GM19328 (cell line): ENCODE measurements around the gene RGS1.
A peak's percentile ranks its signal among the peaks of the same experiment; 100 is the strongest.
"Not testable (repeated sequence)": the region's sequence is repeated elsewhere in the genome, so short reads cannot be mapped to it uniquely, and the experiment has no call there.

Source experiments
- ATAC-seq: cut with Tn5 transposase; IDR thresholded peaks from one replicate; pipeline ENCODE4 v1.9.1; 2021; ENCODE audit warnings: mild to moderate bottlenecking, moderate library complexity; ENCODE audit not compliant: unreplicated experiment

The RGS1 gene

DNA sequence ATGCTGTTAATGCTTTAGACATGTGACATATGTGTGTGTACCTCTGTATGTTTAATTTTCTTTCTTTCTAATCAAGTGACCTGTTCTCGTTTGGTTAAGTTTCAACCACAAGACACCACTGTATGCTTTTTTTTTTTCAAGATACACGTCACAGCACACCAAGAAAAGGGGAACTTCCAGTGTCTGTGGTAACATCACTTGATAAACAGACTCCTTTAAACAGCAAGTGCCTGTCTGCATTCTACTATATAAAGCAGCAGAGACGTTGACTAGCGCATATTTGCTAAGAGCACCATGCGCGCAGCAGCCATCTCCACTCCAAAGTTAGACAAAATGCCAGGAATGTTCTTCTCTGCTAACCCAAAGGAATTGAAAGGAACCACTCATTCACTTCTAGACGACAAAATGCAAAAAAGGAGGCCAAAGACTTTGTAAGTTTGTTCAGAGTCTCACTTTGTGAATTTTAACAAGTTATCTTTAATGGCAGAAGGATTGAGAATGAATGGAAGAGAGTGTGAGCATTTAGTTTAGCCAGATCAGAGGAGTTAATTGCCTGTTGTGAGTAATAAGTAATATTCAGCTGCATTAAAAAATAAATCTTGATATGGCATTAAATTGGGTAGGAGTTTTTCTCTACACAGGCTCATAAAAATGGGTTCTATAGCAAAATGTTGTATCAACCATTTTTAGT, at the start of gene RGS1:
TSS of gene RGS1 (plus strand) at position 275 of the 691 bp plus-strand sequence. CDS start at position 295, 20 bp downstream.
- peak; percentile 91 for ATAC-seq

- ATAC-seq: no peak
Observed at GRCh38 chr1:192527111-192527795, 48.3 kb upstream of the RGS1 start.

- ATAC-seq: no peak
Observed at GRCh38 chr1:192527950-192528349, 47.6 kb upstream of the RGS1 start.

- no peak for ATAC-seq
Observed at GRCh38 chr1:192529031-192529755, 46.4 kb upstream of the RGS1 start.

DNA sequence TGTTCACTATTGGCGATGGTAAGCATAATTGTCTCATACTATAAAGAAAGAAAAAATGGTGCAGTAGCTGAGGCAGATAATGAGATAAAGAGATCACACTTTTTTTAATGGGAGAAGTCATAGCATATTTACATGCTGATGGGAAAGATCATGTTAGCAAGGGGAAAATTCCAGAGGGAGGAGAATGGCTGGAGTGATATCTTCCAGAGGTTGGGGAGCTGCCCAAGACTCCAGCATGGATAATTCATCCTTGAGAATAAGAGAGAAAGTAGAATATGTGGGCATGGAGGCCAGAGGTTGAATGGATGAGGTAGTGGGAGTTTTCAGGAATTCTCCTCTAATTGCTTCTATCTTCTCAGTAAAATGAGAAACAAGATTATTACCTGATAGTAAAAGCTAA, 45.8 kb upstream of the RGS1 start:
- no peak for ATAC-seq

DNA sequence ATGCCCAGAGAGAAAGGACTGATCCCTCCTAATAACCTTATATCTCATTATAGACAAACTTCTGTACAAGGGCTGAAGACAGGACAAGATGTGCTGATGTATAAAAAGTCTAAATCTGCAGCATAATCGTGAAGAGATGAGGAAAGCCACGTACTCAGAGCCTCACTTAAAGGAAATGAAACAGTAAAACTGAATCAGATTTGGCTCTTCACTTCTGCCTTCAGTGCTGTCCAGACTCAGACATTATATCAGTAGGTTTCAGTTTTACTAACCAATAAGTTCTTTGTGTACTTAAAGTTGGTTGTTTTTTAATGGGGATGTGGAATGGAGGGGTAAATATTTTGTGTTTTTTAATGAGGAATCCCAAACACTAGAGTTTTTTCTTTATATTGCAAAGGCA, 45.3 kb upstream of the RGS1 start:
- peak; percentile 98 for ATAC-seq

- ATAC-seq: not testable (repeated sequence)
Observed at GRCh38 chr1:192531037-192531703, 44.4 kb upstream of the RGS1 start.

- no peak for ATAC-seq
Observed at GRCh38 chr1:192534666-192535065, 40.9 kb upstream of the RGS1 start.

- ATAC-seq: no peak
Observed at GRCh38 chr1:192535916-192536664, 39.5 kb upstream of the RGS1 start.

- ATAC-seq: peak; percentile 88
Observed at GRCh38 chr1:192538407-192539296, 36.9 kb upstream of the RGS1 start.

DNA sequence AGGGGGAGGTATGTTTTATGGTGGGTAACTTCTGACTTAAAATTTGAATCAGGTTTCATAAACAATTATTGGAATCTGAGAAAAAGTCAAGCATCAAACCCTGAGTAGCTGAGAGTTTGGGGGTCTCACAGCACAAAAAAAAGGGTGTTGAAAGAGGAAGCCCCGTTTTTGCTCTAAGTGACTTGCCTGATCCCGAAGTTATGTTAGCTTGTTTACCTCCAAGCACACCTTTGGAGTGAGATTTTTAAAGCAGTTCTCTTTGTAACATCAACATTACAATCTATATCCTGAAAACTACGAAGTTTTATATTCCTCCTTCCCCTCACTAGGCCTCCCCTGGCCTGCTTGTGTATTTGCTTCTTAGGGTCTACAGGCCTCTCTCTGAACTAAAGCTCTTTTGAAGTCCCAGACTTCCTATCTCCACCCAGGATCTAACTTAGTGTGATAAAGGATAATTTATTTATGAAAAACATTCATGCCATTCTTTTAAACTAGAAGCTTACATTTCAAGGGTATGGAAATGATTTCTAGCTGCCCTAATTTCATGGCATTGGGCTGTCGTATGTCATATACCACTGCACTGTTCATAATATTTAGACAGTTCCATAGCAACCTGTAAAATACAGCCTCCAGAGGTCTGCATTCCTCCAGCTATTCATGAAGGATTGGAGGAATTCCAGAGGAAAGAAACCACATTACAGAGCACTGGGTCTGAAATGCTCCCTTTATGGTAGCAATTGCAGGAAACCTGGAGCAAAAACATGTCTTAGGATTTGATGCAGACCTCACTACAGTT, 36.1 kb upstream of the RGS1 start:
- ATAC-seq: no peak

GRCh38 chr1:192543445-192543844, 32.1 kb upstream of the RGS1 start:
- no peak for ATAC-seq

DNA sequence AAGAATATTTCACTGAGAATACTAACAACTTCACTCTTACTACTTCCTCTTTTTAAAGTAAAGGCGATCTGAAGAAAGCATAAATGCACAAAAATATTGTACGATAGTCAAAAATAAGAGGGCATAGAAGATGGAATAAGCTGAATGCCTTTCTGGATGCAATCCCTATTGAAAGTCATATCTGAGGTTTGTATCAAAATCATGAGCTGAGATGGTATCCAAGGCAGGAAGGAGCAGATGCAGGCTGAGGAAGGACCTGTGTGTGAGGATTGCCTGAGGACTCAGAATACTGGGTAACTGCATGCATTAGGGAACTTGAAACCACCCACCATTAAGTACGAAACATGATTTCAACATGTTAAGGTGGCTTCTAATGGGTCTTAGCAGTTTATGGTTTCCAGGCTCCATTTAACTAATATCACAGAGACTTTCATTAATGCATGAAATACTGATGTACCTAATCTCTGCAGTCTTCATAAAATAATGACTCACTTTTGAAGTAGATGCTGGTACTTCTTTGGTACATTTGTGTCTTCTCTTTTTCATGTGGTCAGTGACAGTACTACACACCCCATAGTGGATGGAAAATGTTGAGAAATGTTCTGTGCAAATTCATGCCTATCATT, 29.6 kb upstream of the RGS1 start:
- peak; percentile 47 for ATAC-seq

DNA sequence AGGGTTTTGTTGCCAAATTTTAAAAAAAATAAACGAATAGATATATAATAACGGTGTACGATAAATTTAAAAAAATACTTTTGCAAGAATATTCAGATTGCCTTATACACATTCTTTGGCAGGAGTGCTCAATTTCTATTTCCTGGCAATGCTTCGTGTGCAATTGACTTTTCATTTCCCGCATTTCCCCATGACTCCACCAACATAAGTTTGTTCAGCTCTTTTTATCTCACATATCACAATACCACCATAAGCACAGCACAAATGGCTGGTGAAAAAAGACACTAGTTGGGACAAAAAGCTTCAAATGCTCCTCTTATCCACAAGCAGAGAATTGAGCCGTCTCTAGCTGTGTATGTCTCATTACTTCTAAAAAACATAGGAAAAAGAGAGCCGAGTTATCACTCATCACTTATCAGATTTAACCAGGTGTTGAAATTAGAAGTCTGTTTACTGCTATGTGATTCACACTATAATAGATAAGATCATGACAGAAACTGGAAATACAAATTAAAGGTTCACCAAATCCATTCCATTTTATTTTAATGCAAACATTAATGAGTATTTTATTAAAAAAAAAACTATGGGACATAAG, 28.9 kb upstream of the RGS1 start:
- no peak for ATAC-seq

DNA sequence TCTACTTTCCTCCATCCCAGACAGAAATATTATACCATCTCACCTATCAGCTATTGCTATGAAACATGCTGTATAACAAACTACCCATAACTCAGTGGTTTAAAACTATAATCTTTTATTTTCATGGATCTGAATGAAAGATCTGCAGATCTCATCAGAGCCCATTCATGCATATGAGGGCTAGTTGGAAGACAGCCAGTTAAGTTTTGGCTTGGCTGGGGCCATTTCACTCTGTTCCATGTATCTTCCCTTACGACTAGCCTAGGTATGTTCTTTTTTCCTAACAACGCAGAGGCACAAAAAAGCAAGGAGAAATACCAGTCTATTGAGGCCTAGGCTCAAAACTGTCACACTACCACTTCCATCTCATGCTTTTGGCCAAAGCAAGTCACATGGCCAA, 28.1 kb upstream of the RGS1 start:
- ATAC-seq: no peak

GRCh38 chr1:192549937-192550336, 25.6 kb upstream of the RGS1 start:
- no peak for ATAC-seq

- no peak for ATAC-seq
Observed at GRCh38 chr1:192550922-192551534, 24.5 kb upstream of the RGS1 start.
